HepG2 (cell line): ENCODE data around the gene GSTK1. TPM values are rescaled to one million over a fixed set of nuclear protein-coding genes. Genes with fewer than 3 reads are reported as not detected.

Experiments
- ARID3A ChIP-seq: IDR thresholded peaks from 2 replicates; pipeline ENCODE4 v1.6.1; 2012; ENCODE audit warnings: low read depth, low read length, improper control_type of control experiment
- ATAD3A ChIP-seq: sonication (generic); formaldehyde crosslinking; IDR thresholded peaks from 2 replicates; pipeline ENCODE4 v1.4.0; 2020; ENCODE audit warnings: missing genetic modification reagents
- ATF4 ChIP-seq, 2 experiments: fragments of 450-650 bp in 1 of 2; sonication (generic) in 1 of 2; formaldehyde crosslinking; IDR thresholded peaks; 2 replicates each; pipeline versions ENCODE4 v1.5.0 to v1.8.0; 2020 to 2022; ENCODE audit warnings: mild to moderate bottlenecking in 1 of 2, missing genetic modification reagents in 1 of 2
- ATF7-NPFF ChIP-seq: sonication (generic); formaldehyde crosslinking; IDR thresholded peaks from 2 replicates; pipeline ENCODE4 v1.8.1; 2023; ENCODE audit warnings: mild to moderate bottlenecking, low read depth, missing genetic modification reagents, moderate library complexity
- CREB1 ChIP-seq, 2 experiments: fragments of 450-650 bp in 1 of 2; IDR thresholded peaks; 2 replicates each; pipeline ENCODE4 v1.6.1; 2016 to 2017; ENCODE audit warnings: control low read depth in 1 of 2, mild to moderate bottlenecking in 1 of 2, missing compliant biosample characterization in 1 of 2, missing genetic modification characterization in 1 of 2
- EEA1 ChIP-seq: sonication (generic); formaldehyde crosslinking; IDR thresholded peaks from 2 replicates; pipeline ENCODE4 v1.5.1; 2020; ENCODE audit warnings: mild to moderate bottlenecking, missing genetic modification reagents, borderline replicate concordance
- FOSL2 ChIP-seq: sonication (generic); formaldehyde crosslinking; IDR thresholded peaks from 2 replicates; pipeline ENCODE4 v1.4.0; 2020; ENCODE audit warnings: missing genetic modification reagents
- HMGXB4 ChIP-seq, 2 experiments: sonication (generic) in 1 of 2; formaldehyde crosslinking in 1 of 2; IDR thresholded peaks; 2 replicates each; pipeline versions ENCODE4 v1.4.0 to v1.6.1; 2018 to 2020; ENCODE audit warnings: missing genetic modification reagents in 2 of 2, borderline replicate concordance in 1 of 2, low read depth in 1 of 2, mild to moderate bottlenecking in 1 of 2, missing biosample characterization in 1 of 2
- HNF4A ChIP-seq: sonication (generic); formaldehyde crosslinking; IDR thresholded peaks from 2 replicates; pipeline ENCODE4 v1.4.0; 2020; ENCODE audit warnings: missing genetic modification reagents
- KDM3A ChIP-seq: IDR thresholded peaks from 2 replicates; pipeline ENCODE4 v1.6.1; 2018; ENCODE audit warnings: low read depth, missing compliant biosample characterization
- NCOR1 ChIP-seq: fragments of 200-600 bp; sonication (generic); IDR thresholded peaks from 2 replicates; pipeline ENCODE4 v1.7.0; 2017; ENCODE audit warnings: antibody characterized with exemption, low read length, borderline replicate concordance
- PHB2 ChIP-seq: fragments of 450-650 bp; IDR thresholded peaks from 2 replicates; pipeline ENCODE4 v1.6.1; 2018; ENCODE audit not compliant: partially characterized antibody
- PTBP1 ChIP-seq: fragments of 200-400 bp; formaldehyde crosslinking; IDR thresholded peaks from 2 replicates; pipeline ENCODE4 v1.6.1; 2018; ENCODE audit warnings: low read length, low read depth; ENCODE audit not compliant: poor library complexity, severe bottlenecking
- RNF2 ChIP-seq: fragments of 450-650 bp; conservative IDR thresholded peaks from 2 replicates; pipeline ENCODE4 v1.6.1; 2016; ENCODE audit warnings: low read depth
- SIN3A ChIP-seq: IDR thresholded peaks from 2 replicates; pipeline ENCODE4 v1.6.1; 2011; ENCODE audit warnings: low read depth, mild to moderate bottlenecking, control low read depth, low read length, borderline replicate concordance
- XRCC5 ChIP-seq: fragments of 200-400 bp; formaldehyde crosslinking; optimal IDR thresholded peaks from 2 replicates; pipeline ENCODE3; 2017; ENCODE audit warnings: mild to moderate bottlenecking, low read length
- ZBTB33 ChIP-seq: sonication (generic); formaldehyde crosslinking; IDR thresholded peaks from 2 replicates; pipeline ENCODE4 v1.4.0; 2020; ENCODE audit warnings: missing genetic modification reagents
- ZBTB38 ChIP-seq: sonication (generic); formaldehyde crosslinking; IDR thresholded peaks from 2 replicates; pipeline ENCODE4 v1.5.1; 2020; ENCODE audit warnings: mild to moderate bottlenecking, missing genetic modification reagents
- ZBTB44 ChIP-seq: sonication (generic); formaldehyde crosslinking; IDR thresholded peaks from 2 replicates; pipeline ENCODE4 v1.4.0; 2020; ENCODE audit warnings: missing genetic modification reagents
- ZNF256 ChIP-seq: sonication (generic); formaldehyde crosslinking; conservative IDR thresholded peaks from 2 replicates; pipeline ENCODE4 v1.4.0; 2020; ENCODE audit warnings: missing genetic modification reagents
- ZNF382 ChIP-seq: sonication (generic); formaldehyde crosslinking; IDR thresholded peaks from 2 replicates; pipeline ENCODE4 v1.5.0; 2020; ENCODE audit warnings: missing genetic modification reagents, mild to moderate bottlenecking, borderline replicate concordance
- ZNF446 ChIP-seq: sonication (generic); formaldehyde crosslinking; IDR thresholded peaks from 2 replicates; pipeline ENCODE4 v1.5.0; 2020; ENCODE audit warnings: mild to moderate bottlenecking, missing genetic modification reagents
- ZNF577 ChIP-seq: sonication (generic); formaldehyde crosslinking; IDR thresholded peaks from 2 replicates; pipeline ENCODE4 v1.4.0; 2020; ENCODE audit warnings: mild to moderate bottlenecking, low read depth, missing genetic modification reagents, borderline replicate concordance
- polyA plus RNA-seq, 8 experiments: library from polyadenylated mRNA; depleted of rRNA in 3 of 8; stranded (reverse) in 7 of 8; unstranded in 1 of 8; fragments of >200 nt; fragmentation: Illumina TruSeq in 4 of 8; extraction: Trizol in 4 of 8; gene quantifications; 2 replicates each; pipeline versions ENCODE4 v1.2.1 to v1.2.3, GENCODE V29; 2011 to 2016; ENCODE audit warnings: low read depth in 4 of 8, missing spikeins in 1 of 8, mixed read lengths in 1 of 8; ENCODE audit not compliant: insufficient read depth in 1 of 8
- total RNA-seq, 5 experiments: library from RNA; depleted of rRNA; stranded (reverse); fragments of >200 nt; fragmentation: Illumina TruSeq; extraction: Trizol; gene quantifications; 2 replicates each; pipeline ENCODE4 v1.2.3, GENCODE V29; 2016; ENCODE audit warnings: low read depth in 1 of 5

Gene GSTK1
- total and polyA plus RNA-seq, 2 of the 13 experiments (the other 11 are each of a cell fraction or from before 2014, with no cell fraction given): 64.6 to 92.1 TPM

GRCh38 chr7:143299840-143300239, 36.6 kb downstream of the GSTK1 start (continued):
- TF ChIP-seq HMGXB4 (CRISPR knock-in tag; IDR thresholded peaks at IDR 0.05; ENCODE audit: borderline replicate concordance in 1 of 2, low read depth in 1 of 2): 0 out of 4 replicates have a peak, but pooled peaks of 1 of the 2 experiments have one; percentile 48
- TF ChIP-seq ZNF382 (CRISPR knock-in tag): no peak
- peak; percentile 96 for TF ChIP-seq ZBTB38 (CRISPR knock-in tag)
- no peak for TF ChIP-seq ZBTB44 (CRISPR knock-in tag)
- TF ChIP-seq ATF7-NPFF (CRISPR knock-in tag): no peak
- no peak for TF ChIP-seq ZNF446 (CRISPR knock-in tag)
- TF ChIP-seq PTBP1: no peak
- no peak for TF ChIP-seq SIN3A
- peak; percentile 31 for TF ChIP-seq XRCC5
- TF ChIP-seq ZNF577 (CRISPR knock-in tag): no peak
- no peak for TF ChIP-seq ATAD3A (CRISPR knock-in tag)
- no peak for TF ChIP-seq KDM3A (CRISPR knock-in tag)
- TF ChIP-seq PHB2: no peak
- TF ChIP-seq HNF4A (CRISPR knock-in tag): no peak
- no peak for TF ChIP-seq RNF2
- no peak for TF ChIP-seq CREB1 (IDR thresholded peaks at IDR 0.05)
- no peak for TF ChIP-seq CREB1 (CRISPR knock-in tag; IDR thresholded peaks at IDR 0.05)
- no peak for TF ChIP-seq FOSL2 (CRISPR knock-in tag)
- no peak for TF ChIP-seq EEA1
- no peak for TF ChIP-seq NCOR1
- no peak for TF ChIP-seq ZBTB33 (CRISPR knock-in tag)
- TF ChIP-seq ATF4 (CRISPR knock-in tag; IDR thresholded peaks at IDR 0.05): no peak
- TF ChIP-seq ARID3A: no peak
- no peak for TF ChIP-seq ZNF256 (CRISPR knock-in tag)
